NCI-H524 (cell line): ENCODE results near the gene ELMO3.

Experiments used
- DNase-seq, 2 experiments: peaks; one replicate each; lab custom pipeline; 2025; lab: John Stamatoyannopoulos, UW

Gene ELMO3

GRCh38 chr16:67163164-67163998, 35.5 kb upstream of the ELMO3 start:
- peak; percentile 91 to 95 for DNase-seq

DNA sequence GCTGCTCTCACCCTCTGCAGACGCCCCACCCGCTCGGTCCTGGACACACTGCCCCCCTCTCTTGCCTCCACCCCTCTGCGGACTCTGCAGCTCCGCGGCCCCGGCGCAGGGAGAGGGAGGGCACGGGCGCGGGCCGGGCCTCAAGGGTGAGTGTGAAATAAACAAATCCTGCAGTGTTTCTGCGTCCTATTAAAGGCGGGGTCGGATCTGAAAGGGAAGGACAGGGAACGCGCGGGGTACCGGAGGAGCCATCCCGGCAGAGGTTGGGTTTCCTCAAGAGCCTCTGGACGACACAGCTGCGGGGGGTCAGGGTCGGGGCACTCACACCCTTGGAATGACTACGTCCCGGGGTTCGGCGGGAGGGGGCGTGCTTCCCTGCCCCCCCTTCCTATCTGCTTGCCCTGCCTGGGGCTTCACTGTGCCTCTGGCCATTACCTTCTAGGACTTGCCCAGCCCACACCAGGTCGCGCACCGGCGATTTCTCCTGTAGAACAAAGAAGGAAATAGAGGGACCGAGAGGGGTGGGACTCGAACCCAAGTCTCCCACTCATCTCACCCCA, 34.9 kb upstream of the ELMO3 start:
- peak in 1 of 2 experiments; percentile 73 for DNase-seq

- no peak for DNase-seq
These were observed 34.3 kb upstream of the ELMO3 start, which contains the start of gene HSF4 for GRCh38 chr16:67164599-67165061. Gene HSF4, plus strand, starts transcription at chr16:67164745. Its CDS starts 67 bp downstream, at chr16:67164812.

DNA sequence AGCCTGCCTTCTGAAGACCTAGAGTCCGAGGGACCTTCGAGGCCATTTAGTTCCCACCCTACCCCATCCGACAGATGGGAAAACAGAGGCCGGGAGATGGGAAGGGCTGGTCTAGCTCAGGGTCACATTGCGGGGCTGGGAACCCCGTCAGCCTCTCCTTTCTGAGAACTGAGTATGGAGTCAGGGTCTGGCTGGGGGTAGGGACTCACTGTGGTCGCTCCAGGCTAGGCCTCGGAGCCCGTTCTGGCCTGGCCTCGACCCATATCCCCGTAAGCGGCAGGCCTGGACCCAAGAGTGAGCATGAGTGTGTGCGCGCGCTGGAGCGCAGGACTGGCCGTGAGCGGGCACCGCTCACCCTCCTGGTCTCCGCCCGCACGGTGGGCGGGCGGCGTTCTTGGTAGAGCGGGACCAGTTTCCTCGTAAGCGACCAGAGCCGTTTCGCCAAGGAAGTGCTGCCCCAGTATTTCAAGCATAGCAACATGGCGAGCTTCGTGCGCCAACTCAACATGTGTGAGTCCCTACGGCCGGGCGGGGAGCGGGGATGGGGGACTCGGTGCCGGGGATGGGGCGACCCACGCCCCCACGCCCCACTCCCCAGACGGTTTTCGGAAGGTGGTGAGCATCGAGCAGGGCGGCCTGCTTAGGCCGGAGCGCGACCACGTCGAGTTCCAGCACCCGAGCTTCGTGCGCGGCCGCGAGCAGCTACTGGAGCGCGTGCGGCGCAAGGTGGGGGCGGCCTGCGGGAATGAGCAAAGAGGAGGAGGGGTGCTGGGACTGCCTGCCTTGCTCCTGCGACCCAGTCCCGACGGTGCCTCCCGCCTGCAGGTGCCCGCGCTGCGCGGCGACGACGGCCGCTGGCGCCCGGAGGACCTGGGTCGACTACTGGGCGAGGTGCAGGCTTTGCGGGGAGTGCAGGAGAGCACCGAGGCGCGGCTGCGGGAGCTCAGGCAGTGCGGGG, 33.5 kb upstream of the ELMO3 start:
- DNase-seq: no peak

GRCh38 chr16:67166110-67166547, 32.8 kb upstream of the ELMO3 start:
- DNase-seq: no peak

DNA sequence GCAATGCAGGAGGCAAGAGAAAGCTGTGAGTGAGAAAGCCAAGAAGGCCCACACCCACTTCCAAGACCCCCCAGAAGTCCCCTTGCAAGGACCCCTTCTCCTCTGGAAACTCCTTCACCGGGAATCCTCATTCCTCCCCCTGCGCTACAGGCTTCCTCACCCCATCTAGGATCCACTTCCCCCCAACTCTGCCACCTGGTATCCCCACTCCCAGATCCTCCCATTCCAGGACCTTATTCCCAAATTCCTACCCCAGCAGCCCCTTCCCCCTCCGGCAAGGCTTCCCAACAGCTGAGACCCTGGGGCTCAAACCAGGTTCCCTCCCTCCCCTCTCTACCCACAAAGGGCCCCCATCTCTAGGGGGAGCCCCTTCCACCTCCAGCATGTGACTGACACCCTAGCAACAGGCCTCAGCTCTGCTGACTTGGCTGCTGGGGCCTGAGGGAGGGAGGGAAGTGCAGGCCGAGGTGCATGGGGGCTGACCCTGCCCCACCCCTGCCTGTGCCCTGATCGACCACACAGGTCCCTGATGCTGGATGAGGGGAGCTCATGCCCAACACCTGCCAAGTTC, 32.2 kb upstream of the ELMO3 start:
- DNase-seq: no peak

DNA sequence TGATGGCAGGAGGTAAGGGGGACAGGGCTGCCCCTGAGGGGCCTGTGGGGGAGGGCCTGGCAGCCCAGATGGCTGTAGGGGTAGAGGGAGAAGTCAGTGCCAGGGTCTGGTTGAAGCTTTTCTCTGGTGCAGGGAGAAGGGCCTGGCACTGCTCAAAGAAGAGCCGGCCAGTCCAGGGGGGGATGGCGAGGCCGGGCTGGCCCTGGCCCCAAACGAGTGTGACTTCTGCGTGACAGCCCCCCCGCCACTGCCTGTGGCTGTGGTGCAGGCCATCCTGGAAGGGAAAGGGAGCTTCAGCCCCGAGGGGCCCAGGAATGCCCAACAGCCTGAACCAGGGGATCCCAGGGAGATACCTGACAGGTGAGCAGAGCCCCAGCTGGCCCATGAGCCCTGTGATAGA, 31.3 kb upstream of the ELMO3 start:
- DNase-seq: no peak

GRCh38 chr16:67169011-67169451, 29.9 kb upstream of the ELMO3 start:
- no peak for DNase-seq

DNA sequence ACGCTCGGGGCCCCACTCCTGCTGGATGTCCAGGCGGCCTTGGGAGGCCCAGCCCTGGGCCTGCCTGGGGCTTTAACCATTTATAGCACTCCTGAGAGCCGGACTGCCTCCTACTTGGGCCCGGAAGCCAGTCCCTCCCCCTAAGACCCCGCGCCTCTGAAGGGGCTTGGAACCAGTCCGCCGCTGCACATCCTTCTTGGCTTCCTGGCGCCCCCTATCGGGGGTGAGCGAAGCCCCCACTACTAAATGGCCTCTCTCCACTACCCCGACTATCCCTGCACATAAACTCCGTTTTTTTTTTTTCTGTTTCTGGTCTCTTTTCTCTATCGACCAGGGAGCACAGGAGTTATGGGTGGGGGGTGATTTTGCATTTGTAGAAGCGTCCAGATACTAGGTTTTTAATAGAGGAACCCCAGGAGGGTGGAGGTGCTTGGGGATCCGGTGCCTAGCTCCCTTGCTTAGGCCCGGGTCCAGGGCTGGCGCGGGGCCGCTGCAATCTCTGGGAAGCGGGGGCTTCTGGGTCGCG, 29.2 kb upstream of the ELMO3 start:
- peak; percentile 48 to 80 for DNase-seq

DNA sequence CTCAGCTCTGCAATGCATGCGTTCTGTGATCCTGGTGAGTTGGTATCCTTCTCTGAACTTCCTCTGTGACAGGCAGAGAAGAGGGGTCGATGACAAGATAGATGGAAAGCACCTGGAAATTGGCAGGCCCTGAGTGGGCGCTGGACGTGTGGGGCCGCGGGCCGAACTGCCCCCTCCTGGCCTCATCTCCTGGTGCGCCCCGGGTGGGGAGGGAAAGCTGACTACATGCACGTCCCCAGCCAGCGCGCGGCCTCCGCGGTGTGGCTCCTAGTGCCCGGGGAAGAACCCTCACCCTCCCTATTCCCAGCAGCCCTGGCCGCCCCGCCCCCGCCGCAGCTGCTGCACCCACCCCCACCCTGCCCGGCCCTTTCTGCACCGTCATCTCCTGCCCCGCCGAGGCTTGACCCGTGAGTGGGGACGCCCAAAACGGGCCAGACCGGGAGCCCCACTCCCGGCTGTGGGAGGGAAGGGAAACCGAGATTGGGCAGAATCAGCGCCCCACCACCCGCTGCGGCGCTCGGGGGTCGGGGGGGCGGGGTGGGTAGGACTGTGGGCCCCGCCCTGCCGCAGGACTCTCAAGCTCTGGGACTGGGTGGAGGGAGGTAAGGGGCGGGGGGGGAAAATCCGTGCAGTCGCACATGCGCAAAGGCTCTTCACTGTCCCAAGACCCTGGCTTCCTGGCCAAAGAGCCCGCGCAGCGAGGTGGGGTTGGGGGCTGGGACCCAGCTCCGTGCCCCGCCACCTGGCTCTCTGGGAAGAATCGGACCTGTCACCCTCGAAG, 28.6 kb upstream of the ELMO3 start, which contains the start of gene NOL3:
Gene NOL3, plus strand, starts transcription at position 371 of the 781 bp plus-strand sequence.
- peak; percentile 84 to 91 for DNase-seq

GRCh38 chr16:67170949-67171649, 27.8 kb upstream of the ELMO3 start:
- no peak for DNase-seq

DNA sequence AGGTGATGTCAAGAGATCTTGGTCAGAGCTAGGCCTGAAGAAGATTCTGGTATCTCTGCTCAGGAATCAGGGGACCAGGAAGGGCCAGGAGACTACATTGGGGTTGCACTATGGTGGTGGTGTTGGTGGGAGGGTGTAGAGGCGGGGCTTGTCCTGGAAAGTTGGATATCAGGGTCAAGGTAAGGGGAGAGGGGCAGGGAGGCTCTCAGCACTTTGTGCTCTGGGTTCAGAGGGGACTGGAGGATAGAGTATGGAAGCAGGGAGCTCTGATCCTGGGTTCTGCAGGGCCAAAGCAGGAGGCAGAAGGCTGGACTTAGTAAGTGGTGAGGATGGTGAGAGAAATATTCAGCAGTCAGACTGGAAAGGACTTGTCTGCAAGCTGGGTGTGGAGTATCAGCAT, 25.6 kb upstream of the ELMO3 start:
- DNase-seq: no peak

GRCh38 chr16:67173808-67174705, 24.9 kb upstream of the ELMO3 start:
- DNase-seq: peak; percentile 66 to 84

DNA sequence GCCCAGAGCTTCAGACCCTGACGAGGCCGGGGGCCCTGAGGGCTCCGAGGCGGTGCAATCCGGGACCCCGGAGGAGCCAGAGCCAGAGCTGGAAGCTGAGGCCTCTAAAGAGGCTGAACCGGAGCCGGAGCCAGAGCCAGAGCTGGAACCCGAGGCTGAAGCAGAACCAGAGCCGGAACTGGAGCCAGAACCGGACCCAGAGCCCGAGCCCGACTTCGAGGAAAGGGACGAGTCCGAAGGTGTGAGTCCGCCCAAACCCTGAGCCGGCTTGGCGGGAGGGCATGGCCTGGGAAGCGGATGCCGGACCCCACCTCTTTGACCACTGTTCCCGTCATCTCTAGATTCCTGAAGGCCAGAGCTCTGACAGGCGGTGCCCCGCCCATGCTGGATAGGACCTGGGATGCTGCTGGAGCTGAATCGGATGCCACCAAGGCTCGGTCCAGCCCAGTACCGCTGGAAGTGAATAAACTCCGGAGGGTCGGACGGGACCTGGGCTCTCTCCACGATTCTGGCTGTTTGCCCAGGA, 24.2 kb upstream of the ELMO3 start:
- DNase-seq: no peak

DNA sequence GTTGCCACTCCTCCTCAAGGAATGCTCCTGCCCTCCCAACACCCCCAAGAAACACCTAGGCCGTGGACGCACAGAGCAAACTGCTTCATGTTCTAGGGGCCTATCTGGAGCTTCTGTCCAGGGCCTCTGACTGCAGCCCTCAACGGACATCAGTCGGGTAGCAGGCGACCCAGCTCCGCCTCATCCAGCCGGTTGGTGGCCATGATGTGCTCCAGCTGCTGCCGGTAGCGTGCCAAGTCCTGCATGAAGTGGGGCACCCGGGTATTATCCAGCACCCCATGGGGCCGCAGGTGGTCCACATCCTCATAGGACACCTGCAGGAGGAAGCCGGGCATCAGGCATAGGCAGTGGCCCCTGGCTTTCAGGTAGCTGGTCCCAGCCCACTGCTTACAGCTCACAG, 22.3 kb upstream of the ELMO3 start:
- no peak for DNase-seq

GRCh38 chr16:67177743-67178699, 20.9 kb upstream of the ELMO3 start:
- DNase-seq: no peak

- peak; percentile 16 to 32 for DNase-seq
These were observed 19.4 kb upstream of the ELMO3 start for GRCh38 chr16:67179421-67180080.
